Dedifferentiated amniotic fluid mesenchymal stem cell (primary cell): Measurements from ENCODE around the gene DNASE1L2.
A peak's percentile ranks its signal among the peaks of the same experiment; 100 is the strongest.

Source experiments
- DNase-seq: peaks from one replicate; pipeline ENCODE4 v3.0.0-alpha.2; 2016; ENCODE audit errors: extremely low spot score

Gene DNASE1L2

DNA sequence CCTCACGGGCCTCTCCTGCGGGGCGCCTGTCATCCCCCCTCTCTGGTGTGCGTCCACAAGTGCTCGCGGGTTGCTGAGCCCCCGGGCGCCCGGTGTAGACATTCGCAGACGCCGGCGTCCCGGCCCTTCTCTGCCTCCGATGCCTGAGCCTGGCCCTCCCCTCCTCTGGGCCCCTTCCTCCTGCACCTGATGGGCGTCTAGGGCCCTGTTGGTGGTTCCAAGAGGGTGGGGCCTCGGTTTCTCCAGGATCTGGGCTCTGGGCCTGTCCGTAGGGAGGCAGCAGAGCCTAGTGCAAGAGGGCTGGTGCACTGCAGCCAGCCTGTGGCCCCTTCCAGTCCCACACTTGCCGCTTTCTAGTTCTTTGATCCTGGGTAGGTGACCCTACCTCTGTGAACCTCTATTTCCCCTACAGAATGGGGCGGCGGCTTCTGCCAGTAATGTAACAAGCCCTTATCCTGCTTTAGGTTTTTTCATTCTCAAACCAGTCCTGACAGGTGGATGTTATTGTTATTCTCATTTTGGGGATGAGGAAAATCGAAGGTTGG, 12.2 kb upstream of the DNASE1L2 start:
- DNase-seq = peak; percentile 31

DNA sequence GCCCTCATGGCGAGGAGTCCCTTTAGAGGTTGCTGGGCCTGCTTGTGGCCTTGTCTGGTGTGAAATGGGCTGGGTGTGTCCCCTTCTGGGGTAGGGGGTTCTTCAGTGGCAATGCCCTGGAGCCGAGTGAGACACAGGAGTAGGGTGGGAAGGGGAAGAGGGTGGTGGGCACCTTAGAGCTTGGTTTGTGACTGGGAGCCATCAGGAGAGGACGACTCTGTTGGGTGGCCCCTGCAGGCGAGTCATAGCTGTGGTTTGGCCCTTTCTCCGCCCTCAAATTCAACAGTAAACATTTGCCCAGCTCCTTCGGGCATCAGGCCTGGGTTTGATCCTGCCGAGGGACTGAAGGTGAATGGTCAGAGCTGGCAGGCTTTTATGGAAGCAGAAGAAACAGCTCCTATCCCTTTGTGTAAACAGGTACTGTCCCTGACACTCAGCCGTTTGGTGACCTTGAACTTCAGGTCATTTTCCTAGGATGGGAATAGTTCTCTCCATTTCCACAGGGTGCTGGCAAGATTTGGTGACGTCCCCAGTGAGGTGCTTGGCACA, 9.9 kb upstream of the DNASE1L2 start:
- DNase-seq = no peak

DNA sequence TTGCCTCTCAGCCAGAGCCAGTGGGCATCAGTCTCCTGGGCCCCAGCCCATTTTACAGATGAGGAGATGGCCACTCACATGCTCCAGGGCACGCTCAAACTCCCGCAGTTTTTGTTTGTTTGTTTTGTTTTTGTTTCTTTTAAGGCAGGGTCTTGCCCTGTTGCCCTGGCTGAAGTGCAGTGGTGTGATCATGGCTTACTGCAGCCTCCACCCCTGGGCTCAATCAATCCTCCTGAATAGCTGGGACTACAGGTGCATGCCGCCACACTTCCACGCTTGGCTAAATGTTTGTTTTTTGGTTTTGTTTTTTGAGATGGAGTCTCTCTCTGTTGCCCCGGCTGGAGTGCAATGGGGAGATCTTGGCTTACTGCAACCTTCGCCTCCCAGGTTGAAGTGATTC, 9.3 kb upstream of the DNASE1L2 start:
- no peak for DNase-seq

DNA sequence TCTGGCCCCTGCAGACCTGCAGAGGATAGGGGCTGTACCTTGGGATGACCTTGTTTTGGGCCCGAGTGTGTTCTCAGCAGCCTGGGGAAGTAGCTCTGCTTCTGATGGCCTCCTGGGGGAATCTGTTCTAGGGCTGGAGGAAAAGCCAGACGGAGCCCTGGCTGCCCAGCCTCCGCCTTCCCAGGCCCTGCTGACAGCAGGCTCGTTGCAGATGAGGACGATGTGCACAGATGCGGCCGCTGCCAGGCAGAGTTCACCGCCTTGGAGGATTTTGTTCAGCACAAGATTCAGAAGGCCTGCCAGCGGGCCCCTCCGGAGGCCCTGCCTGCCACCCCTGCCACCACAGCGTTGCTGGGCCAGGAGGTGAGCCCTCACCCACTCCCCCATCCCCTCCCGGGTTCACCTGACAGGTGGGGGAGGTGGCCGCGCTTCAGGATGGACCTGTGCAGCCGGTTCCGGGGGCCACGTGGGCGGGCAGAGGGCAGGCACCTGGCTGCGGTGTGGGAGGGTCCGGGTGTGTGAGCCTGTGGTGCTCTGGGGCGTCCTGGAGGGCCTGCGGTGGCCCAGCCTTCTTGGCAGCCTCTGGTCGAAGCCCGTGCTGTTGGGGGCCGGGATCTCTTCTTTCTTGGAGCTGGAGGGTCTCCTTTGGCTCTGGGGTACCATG, 8.0 kb upstream of the DNASE1L2 start:
- no peak for DNase-seq

DNA sequence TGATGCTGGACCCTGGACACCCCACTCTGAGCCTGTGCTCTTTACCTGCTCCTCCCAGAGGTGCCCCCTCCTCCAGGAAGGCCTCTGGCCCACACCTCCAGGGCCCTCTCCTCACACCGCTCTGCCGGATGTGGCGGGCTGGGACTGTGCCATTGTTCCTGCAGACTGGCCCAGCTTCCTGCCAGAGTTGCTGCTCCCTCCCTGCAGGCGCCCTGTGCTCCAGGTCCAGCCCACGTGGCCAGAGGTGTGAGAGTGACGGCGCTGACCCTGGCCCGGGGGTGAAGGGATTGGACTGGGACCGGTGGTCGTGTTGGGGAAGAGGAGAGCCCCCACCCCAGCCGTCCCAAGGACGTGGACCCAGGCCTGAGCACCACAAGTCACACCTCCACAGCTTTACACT, 7.2 kb upstream of the DNASE1L2 start:
- no peak for DNase-seq

DNA sequence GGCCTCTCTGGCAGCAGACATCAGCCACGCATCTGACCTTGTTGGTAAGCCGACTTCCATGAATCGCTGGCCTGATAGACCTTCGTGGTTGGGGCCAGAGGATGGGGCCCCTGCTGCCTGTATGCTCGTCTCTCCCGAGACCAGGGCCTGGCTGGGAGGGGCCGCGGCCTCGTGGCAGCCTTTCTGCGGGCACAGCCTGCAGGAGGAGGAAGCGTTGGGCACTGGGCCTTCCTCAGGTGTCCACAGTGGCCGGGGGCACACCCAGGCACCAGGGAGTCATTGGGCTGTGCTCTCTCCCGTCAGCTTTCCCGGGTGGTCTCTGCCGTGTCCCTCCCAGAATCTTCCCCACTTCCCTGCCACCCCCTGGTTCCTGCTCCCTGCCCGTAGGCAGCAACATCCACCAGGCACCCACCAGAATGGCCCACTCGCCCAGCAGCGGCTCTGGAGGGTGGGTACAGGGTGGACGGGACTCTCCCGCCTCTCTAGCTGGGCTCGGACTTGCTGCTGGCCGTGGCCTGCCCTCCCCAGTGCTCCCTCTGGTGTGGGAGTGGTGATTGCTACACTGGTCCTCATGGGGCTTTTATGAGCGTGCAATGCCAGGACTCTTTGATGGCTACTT, 6.5 kb upstream of the DNASE1L2 start:
- no peak for DNase-seq

DNA sequence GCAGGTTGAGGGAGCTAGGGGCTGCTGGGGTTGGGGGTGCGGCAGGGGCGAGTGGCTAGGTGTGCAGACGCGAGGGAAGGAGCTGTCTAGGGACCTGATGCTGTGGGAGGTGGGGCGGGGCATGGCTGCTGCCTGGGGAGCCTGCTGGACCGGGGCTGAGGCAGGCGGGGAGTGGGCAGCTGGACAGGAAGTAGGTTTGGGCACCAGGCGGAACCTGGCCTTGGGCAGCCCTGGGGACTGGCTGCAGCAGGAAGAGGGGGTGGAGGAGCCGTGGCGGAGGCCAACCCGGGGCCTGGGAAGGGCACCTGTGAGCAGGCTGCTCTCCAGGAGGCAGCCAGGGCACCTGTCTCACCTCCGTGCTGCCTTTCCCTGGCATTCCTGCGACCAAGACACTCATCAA, 5.9 kb upstream of the DNASE1L2 start:
- DNase-seq = no peak

DNA sequence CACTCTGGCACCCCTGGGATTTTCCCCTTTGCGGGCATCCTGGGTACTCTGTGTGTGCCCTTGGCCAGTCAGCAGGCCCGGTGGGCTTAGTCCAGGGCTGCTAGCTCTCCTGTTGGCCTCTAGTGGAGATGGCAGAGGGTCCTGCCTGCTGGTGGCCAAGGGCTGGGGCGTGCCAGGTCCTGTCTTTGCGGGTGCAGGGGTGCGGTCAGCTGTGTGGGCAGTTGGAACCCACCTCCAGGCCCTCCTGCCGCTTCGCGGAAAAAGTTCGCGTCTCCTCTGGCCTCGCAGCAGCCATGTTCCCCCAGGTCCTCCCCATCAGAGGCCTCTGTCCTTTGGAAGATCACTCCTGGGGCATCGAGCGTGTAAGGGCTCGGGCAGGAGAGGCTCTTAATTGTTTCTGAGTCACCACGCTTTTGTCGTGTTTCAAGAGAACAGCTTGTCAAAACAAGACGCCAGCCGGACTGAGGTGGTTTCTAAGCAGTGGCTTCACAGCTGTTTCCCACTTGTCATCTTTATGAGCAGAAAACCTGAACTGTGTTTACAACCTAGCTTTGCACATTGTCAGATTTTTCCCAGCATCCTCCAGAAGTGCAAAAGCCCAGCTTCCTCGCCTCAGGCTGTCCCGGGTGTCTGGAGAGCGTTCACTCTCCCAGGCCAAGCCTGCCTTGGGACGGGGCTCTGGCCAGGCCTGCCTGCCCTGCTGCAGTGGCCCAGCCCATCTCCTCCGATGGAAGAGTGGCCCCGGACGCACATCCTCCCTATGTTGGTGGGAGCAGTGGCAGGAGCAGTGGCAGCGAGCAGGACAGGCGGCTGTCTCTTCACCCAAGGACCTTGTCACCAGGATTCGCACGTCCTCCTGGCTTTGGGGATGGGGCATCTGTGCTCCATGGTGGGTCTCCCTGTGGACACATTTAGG, 5.0 kb upstream of the DNASE1L2 start:
- DNase-seq = no peak

DNA sequence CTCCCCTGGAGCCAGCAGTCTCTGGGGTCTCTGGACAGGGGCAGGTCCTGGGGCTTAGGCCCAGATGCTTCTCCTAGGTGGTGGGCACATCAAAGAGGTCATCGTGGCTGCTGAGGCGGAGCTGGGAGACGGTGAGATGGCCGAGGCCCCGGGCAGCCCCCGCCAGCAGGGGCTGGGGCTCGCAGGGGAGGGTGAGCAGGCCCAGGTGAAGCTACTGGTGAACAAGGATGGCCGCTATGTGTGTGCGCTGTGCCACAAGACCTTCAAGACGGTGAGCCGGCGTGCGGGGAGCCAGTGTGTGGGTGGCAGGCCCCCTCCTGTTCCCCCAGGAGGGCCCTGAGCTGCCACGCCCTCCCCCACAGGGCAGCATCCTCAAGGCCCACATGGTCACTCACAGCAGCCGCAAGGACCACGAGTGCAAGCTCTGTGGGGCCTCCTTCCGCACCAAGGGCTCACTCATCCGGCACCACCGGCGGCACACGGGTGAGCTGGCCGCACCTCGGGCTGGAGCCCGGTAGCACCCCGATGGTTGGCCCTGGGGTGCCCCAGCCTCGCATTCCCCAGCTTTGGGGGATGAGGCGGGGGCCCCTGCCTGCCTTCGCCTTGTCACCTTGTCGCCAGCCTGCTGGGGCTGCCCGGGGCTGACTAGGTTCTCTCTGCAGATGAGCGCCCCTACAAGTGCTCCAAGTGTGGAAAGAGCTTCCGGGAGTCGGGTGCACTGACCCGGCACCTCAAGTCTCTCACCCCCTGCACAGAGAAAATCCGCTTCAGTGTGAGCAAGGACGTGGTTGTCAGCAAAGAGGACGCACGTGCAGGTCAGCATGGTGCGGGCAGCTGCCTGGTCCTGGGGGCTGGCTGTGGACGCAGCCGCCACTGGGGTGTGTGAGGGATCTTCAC, 3.9 kb upstream of the DNASE1L2 start:
- no peak for DNase-seq

DNA sequence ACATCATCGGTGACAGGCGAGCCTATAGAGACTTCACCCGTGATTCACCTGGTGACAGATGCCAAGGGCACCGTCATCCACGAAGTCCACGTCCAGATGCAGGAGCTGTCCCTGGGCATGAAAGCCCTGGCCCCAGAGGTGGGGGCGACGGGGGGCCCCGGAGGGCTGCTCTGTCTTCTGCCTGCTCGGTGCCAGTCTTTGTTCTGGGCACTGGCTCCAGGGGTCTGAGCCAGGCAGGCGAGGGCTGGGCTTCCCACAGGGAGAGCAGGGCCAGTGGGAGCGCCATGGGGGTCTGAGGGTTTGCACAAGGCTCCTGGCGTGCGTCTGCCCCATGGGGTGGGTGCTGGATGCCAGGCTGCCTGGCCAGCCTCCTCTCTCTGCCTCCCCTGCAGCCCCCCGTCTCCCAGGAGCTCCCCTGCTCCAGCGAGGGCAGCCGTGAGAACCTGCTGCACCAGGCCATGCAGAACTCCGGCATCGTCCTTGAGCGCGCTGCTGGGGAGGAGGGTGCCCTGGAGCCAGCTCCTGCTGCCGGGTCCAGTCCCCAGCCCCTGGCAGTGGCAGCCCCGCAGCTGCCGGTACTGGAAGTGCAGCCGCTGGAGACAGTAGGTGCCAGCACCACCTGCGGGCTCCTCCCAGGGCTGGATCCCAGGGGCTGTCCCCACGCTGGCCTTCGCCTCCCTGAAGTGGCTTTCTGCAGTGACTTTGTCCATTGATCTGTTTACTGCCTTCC, 3.0 kb upstream of the DNASE1L2 start:
- DNase-seq = no peak

DNA sequence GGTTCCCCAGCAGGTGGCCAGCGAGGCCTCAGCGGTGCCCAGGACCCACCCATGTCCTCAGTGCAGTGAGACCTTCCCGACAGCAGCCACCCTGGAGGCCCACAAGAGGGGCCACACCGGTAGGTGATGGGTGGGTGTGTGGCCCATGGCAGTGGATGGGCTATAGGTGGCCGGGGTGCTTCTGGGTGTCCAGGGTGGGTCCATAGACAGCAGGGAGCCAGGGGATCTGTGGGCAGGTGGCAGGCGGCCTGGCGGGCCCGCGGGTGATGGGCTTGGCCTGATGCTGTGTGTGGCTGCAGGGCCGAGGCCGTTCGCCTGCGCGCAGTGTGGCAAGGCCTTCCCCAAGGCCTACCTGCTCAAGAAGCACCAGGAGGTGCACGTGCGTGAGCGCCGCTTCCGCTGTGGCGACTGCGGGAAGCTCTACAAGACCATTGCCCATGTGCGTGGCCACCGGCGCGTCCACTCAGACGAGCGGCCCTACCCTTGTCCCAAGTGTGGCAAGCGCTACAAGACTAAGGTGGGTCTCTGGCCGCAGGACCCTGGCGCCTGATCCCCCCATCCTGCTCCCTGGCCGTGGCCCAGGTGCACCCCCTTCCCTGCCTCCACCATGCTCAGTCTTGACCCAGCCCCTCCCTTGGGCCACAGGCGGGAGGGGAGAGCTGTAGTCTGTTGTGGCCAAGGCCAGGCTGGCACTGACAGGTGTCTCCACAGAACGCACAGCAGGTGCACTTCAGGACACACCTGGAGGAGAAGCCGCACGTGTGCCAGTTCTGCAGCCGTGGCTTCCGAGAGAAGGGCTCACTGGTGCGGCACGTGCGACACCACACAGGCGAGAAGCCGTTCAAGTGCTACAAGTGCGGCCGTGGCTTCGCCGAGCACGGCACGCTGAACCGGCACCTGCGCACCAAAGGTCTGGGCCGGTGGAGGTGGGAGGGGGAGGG, 2.1 kb upstream of the DNASE1L2 start:
- no peak for DNase-seq

DNA sequence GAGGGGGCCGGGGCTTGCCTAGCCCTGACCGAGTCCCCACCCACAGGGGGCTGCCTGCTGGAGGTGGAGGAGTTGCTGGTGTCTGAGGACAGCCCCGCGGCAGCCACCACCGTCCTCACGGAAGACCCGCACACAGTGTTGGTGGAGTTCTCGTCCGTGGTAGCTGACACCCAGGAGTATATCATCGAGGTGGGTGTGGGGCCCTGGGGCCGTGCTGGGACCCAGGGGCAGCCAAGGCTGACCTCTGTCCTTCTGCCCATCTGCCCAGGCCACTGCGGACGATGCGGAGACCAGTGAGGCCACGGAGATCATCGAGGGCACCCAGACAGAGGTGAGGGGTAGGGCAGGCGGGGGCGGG, 1.5 kb upstream of the DNASE1L2 start:
- DNase-seq = no peak

DNA sequence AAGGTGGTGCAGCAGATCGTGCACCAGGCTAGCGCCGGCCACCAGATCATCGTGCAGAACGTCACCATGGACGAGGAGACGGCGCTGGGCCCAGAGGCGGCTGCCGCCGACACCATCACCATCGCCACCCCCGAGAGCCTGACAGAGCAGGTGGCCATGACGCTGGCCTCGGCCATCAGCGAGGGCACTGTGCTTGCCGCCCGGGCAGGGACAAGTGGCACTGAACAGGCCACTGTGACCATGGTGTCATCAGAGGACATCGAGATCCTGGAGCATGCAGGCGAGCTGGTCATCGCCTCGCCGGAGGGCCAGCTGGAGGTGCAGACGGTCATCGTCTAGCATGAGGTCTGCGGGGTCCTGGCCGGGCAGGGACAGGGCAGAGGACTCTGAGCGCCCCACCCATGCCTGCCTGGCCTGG, 1.0 kb upstream of the DNASE1L2 start:
- no peak for DNase-seq

DNA sequence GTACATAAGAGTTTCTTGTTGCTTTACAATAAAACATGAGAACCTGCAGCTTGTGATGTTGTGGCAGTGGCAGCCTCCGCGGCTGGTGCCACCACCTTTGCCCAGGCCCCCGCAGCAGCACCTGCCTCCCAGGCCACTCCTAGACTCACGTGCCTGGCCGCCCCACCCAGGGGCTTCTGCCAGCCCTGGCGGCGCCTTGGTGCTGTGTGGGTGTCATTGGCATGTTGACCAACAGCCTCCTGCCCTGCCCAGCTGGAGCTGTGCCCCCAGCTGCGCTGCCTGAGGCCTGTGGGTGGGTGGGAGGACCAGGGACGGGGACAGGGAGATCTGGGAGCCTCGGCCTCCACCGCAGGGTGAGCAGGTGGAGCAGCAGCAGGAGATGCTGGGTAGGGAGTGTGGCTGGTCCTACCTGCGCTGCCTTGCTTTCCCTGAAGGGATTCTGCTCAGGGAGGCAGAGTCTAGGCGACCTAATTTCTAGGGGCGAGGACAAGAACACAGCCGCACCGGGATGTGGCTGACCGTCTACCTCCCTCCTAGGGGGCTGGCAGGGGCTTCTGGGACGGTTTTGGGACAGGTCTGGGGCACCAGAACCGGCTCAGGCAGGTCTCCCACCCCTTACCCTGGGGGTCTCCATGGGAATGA, 428 bp upstream of the DNASE1L2 start:
- DNase-seq = no peak

DNA sequence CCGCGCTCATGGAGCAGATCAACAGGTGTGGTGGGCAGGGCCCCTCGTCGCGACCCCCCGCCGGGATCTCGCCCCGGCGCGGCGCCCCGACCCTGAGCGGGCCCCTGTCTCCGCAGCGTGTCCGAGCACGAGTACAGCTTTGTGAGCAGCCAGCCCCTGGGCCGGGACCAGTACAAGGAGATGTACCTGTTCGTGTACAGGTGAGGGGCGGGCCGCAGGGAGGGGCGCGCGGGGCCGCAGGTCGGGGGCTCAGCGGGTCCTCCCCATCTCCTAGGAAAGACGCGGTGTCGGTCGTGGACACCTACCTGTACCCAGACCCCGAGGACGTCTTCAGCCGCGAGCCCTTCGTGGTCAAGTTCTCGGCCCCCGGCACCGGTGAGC, 848 bp downstream of the DNASE1L2 start:
- no peak for DNase-seq

DNA sequence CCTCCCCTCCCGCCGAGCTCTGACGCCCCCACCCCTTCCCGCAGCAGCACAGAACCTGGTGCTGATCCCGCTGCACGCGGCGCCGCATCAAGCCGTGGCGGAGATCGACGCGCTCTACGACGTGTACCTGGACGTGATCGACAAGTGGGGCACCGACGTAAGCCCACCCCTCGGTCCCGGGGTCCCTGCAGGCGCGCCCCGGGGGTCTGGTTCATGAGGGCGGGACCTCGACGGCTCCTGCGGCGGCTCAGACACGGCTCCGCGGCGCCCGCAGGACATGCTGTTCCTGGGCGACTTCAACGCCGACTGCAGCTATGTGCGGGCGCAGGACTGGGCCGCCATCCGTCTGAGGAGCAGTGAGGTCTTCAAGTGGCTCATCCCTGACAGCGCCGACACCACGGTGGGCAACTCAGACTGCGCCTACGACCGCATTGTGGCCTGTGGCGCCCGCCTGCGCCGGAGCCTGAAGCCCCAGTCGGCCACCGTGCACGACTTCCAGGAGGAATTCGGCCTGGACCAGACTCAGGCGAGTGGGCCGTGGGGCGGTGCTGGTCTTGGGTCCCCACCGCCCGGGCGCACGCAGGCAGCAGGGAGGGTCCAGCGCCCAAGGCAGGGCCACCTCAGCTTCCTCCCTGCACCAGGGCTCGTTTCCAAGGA, 1.4 kb downstream of the DNASE1L2 start:
- DNase-seq = no peak

DNA sequence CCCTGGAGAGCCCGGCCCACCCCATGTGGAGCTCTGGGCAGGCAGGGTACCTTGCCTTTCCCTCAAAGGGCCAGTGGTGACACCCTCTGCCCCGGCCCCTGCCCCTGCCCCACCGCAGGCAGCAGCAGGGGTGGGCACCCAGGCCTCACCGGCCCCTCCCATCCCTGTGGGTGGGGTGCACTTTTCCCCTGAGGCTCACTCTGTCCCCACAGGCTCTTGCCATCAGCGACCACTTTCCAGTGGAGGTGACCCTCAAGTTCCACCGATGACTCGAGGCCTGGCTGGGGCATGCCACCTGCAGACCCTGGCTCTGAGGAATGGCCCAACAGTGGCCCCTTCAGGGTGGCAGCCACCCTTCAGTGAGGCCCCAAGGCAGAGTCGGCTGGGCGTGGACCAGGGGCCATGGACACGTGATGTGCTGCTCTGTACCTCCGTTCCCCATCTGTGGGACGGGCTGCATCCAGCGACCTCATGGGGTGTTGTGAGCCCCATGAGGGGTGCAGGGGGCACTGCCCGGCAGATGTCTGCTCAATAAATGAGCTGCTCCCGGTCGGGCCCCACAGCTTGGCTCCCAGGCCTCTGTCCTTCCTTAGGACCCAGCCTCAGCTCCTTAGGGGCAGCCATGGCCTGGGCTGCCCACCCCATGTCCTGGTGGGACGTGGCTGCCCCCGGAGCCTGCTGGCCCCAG, 2.0 kb downstream of the DNASE1L2 start:
- no peak for DNase-seq
